Midbrain (tissue), 1 donor: Measurements from ENCODE around the gene PCSK1.
"Not testable (repeated sequence)": the region's sequence is repeated elsewhere in the genome, so short reads cannot be mapped to it uniquely, and the experiment has no call there.

ENCODE experiments used
- DNase-seq: peaks from one replicate; lab custom pipeline; 2025; lab: John Stamatoyannopoulos, UW

Gene PCSK1

DNA sequence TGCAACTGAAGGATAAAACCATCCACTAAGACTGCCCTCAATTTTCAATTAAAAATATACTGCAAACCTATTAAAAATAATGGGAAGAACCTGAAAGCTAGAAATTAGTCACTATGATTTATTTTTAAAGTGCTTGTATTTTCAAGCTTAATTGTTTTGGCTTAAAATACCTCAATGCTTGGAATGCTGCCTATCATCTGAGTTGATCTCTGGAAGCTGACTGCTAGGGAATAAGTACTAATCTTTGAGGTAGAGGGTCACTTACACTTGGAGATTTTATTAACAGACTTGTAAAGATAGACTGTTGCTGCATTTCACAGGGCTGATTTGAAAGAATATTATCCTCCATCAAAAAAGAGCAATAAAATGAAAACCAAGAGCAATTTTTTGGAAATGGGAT is 6.2 kb downstream of the PCSK1 start:
- no peak for DNase-seq

DNA sequence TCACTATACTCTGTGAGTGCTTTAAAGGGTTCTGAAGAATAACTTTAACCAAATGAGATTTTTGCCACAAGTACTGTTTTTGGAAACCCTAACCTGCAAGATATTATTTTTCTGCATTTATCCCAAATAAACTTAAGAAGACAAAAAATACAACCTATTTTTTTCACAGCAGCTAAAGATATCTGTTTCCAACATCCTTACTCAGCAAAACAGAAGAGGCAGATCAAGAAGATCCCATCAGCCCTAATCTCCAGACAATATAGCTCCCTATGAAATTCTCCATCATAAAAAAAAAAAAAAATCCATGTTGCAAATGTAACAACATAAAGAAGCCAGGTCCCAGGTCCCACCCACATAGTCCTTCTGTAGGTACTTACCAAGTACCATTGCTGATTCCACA is 7.6 kb downstream of the PCSK1 start:
- DNase-seq = no peak

DNA sequence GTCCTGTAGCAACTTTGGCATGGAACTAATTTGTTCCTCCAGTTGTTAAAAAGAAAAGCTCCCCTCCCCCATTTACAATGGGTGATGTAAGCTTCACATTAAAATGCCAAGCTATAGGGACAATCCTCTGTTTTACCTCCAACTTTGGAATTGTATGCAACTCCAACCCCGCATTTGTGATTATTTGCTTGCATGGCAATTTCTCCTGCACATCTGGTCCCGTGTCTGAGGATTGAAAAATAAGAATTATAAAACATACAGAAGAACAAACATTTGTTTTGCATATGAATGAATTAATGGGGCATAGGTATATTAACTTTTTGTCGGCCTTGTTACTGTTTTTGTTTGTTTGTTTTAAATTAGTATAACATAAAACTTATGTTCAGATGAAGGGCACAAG is 17.2 kb downstream of the PCSK1 start:
- DNase-seq = no peak

DNA sequence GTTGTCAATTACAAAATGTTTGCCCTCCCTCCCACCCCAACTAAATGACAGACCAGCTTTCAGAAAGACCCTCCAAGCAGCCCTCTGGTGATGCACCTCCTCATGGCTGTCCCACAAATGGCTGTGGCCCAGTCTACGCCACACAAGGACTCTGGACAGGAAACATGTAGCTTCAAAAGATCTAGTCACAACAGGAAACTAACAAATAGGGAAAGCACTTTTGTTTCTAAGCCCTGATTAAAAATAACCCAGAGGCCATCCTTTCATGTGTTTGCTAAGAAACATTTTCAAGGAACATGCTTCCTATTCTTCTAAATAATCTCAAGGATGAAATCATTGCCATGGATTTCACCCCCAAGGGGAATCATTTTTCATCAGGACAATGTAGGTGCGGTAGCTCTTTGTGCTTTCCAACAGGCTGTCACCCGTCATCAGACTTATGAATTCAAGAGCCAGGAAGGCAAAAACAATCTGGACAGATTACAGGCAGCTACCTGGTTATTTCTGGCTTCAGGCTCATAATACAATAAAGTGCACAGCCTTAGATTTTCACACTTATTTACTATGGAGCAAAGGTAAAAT is 20.1 kb downstream of the PCSK1 start:
- no peak for DNase-seq

GRCh38 chr5:96410013-96410412 is 23.0 kb downstream of the PCSK1 start:
- no peak for DNase-seq

GRCh38 chr5:96408841-96409538 is 24.1 kb downstream of the PCSK1 start:
- no peak for DNase-seq

DNA sequence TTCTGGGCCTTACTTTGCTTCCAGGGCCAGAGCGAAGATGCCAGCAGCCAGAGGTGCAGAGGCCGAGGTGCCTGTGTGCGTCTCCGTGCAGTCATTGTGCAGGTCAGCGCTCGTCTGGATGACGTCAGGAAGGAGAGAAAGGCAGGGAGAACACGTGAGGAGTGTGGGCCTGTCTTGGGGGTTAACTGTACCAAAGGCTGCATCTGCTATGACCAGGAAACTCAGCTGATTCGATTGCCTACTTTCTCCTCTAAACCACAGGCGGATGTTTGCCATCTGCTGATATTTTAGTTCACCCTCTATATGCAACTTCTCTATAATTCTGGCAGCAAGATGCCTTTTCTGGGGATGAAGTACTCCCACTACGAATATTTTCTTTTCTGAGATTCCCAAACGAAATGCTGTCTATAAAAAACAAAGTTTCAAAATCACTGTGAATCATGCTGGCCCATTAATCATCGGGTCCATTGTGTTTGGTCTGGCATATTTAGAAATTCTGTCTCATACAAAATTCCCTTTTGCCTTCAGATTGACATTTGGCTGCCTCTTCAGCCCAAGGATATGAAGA is 24.8 kb downstream of the PCSK1 start:
- no peak for DNase-seq

DNA sequence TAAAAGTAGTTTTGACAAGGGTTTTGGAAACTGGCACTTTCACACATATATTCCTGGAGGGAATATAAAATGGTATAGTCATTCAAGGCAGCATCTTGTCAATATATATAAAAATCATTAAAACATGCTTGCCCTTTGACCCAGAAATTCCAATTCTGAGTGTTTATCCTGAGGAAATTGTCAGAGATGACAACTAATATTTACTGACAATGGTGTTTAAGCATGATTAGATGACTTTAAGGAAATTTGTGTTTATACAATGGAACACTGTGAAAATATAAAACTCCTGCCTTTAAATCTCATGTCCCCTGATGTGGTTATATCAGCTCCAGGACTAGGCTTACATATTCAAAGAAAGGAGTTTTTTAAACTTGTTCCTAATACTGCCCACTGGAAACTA is 25.6 kb downstream of the PCSK1 start:
- DNase-seq = no peak

GRCh38 chr5:96404191-96404867 is 28.7 kb downstream of the PCSK1 start:
- DNase-seq = no peak

DNA sequence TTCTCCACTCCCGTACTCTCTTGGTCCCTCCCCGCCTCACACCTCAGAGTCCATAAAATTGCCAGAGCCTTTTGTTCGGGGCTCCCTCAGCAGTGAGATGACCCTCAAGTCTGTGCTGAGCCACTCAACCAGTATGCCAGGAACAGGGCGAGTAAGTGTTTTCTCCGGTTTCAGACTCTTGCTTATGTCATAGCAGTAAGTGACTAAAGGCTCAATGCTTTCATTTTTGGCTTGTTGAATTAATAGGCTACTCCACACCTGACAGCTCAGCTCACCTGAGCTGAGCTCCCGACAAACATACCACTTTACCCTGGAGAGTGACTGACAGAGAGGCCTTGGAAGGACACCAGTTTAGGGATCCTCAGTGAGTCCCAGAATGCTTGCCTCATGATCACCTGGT is 30.5 kb downstream of the PCSK1 start:
- no peak for DNase-seq

DNA sequence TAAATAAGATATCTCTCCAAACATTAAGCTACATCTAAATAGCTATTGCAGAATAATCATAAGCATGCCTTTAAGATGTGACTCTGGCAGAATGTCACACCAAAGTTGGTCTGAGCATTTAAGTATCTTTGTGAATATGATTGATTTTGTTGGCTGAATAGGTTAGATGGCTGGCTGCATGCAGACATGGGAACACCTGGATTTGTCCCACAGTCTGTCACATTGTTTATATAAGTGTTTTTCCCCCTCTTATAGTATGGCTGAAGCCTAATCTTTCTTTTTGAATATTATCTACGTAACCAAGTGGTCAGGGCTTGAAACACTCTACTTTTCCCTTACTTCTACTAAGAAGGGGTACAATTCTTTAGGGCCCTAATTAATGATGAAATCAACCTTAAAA is 36.2 kb downstream of the PCSK1 start:
- no peak for DNase-seq

DNA sequence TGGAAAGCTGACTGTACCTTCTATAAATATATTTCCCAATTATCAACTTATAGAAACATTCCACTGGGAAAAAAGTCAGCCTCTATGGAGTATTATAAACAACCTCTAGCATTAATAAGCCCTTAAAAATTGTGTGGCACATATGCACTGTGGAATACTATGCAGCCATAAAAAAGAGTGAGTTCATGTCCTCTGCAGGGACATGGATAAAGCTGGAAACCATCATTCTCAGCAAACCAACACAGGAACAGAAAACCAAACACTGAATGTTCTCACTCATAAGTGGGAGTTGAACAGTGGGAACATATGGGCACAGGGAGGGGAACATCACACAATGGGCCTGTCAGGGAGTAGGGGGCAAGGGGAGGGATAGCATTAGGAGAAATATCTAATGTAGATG is 37.8 kb downstream of the PCSK1 start:
- DNase-seq = not testable (repeated sequence)

DNA sequence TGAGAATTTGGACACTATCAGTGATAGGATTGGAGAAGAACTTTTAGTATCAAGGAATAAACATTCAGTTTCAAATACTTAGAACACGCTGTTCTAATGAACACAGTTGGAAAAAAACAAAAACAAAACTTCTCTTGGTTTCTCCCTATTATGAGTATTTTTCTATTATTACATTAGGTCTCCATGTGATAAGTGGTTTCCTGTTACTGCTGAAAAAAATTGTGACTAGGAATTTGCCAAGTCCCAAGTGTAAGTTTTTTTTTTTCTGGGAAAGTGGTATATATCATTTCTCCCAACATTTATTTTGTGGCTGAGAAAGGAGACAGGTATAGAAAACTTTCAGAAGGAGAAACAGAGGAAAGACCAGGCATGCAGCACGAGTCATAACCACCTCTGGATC is 41.1 kb downstream of the PCSK1 start:
- DNase-seq = no peak

DNA sequence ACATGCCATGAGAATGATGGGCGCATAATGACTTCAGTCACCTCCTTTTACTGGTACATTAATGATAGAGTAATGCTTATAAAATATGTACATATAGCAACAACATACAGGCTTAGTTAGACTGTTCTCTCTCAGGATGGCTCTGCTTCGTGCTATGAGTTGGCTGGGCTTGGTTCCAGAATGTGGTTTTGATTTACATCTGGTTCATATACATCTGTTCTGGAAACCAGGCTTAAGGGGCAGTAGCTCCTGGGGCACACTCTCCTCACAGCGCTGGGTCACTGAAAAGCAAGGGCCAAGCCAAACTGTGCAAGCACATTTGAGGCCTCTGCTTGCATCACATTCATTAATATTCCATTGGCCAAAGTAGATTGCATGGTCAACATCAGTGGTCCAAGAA is 44.9 kb downstream of the PCSK1 start:
- DNase-seq = no peak

GRCh38 chr5:96387616-96388015 is 45.4 kb downstream of the PCSK1 start:
- no peak for DNase-seq

- no peak for DNase-seq
Measured at GRCh38 chr5:96385538-96385937, 47.5 kb downstream of the PCSK1 start.

DNA sequence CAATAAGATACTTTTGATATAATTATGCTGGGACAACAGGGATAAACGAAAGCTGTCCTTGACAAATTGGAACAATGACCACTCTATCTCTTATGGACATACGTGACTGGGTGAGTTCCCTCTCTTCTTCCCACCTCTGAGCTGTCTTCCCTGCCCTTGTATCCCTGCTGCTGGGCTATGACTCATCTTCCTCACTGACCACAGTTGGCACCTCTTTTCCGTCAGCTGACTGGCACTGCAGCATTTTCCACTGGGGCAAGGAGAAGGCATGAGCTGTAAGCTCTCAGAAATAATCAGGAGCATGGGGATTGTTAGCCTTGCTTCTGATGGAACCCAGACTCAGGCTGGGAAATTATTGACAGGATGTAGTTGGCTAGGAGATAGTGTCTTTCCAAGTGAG is 48.7 kb downstream of the PCSK1 start:
- DNase-seq = no peak

DNA sequence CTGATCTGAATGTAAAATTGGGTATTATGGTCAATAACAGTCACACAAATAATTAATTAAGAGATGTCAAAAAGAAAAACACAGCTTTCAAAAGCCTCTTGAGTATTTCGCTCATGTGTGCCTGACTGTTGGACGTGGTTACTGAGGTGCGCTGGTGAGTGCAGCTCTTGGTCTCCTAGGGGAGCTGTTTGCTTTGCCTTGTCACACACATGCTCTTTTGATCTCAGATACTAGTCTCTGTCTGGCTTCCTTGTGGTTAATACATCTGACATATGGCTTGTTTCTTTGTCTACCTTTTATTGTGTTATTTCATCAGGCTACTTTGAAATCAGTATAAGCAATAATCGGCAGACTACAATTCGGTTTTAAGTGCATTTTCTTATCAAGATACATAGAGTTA is 51.5 kb downstream of the PCSK1 start:
- no peak for DNase-seq

DNA sequence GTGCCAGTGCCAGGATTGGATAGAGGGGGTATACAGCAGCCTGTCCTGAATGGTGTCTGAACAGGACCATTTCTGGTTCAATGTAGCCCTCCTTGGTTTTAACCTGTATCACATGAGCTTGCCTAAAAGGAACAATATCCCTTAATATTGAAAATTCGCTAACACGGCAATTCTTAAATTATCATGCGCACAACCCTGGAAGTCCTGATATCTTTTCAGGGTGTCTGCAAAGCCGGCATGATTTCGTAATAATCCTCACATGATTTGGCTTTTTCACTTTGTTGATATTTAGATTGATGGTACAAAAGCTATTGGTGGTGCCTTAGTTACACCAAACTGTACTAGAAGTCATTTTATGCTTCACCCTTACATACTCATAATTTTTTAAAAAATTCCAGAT is 53.2 kb downstream of the PCSK1 start:
- no peak for DNase-seq

DNA sequence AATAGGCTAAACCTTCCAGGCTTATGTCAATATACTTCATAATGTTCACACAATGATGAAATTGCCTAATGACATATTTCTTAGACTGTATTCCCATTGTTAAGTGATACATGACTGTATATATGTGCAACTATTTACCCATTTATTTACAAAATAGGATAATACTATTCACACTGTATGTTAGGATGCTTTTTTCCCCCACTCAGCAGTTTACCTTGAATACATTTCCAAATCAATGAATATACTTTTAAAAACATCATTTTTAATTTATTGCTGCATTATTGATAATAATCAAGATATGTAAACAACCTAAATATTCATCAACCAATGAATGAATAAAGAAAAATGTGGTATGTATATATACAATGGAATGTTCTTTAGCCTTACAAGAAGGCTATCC is 55.5 kb downstream of the PCSK1 start:
- no peak for DNase-seq

- DNase-seq = no peak
Measured at GRCh38 chr5:96377167-96377566, 55.9 kb downstream of the PCSK1 start.

DNA sequence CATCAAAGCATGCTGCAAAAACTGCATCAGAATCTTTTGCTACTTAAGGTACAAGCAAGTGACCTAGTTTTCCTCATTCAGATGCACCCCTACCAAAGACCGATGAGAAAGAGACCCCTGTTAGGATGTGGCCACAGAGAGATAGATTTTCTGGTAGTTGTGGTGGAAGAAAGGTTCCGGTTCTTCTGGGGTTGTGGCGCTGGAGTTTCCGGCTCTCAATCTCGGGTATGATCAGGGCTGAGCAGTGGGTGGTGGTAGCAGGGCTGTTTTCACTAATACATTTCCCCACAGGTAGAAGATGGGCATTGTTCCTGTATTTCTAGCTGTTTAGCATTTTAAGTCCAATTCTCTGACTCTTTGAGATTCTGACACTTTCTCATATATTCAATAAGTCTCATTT is 58.4 kb downstream of the PCSK1 start:
- no peak for DNase-seq

DNA sequence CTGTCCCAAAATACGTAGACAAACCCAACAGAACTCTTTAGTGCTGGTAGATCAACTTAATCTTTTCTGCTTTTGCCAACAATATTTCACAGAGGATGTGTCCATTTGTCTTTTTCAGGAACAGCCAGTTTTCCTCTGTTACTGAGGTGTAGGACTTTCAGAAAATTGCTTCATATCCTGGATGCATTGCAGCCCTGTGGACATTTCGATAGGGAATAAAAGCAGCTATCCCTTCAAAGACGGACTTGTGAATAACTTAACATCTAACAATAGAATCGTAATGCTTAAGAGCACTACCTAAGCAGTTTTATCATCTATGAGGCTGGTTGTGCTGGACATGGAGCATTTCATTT is 59.7 kb downstream of the PCSK1 start:
- no peak for DNase-seq
